PC-9 (cell line): ENCODE results near the gene RGS6. TPM values are rescaled to one million over a fixed set of nuclear protein-coding genes. Genes with fewer than 3 reads are reported as not detected.

ENCODE experiments used
- BruUV-seq: library from RNA; stranded (reverse); fragments of 400-500 nt; replicated peaks from 2 replicates; lab custom pipeline; 2021; lab: Mats Ljungman, UMichigan
- CTCF ChIA-PET: fragments of 300-600 bp; sonication (Branson Sonifier 250); formaldehyde crosslinking; loops from one replicate; lab custom pipeline; 2022; ENCODE audit warnings: antibody characterized with exemption; lab: Charles Lee
- POLR2A ChIA-PET: fragments of 300-600 bp; sonication (Branson Sonifier 250); formaldehyde crosslinking; loops from one replicate; lab custom pipeline; 2022; ENCODE audit warnings: antibody characterized with exemption; ENCODE audit not compliant: unreplicated experiment; lab: Charles Lee
- DNase-seq, 2 experiments: peaks; one replicate each; pipeline versions ENCODE4 v3.0.0 to v3.0.0-alpha.2; 2015 to 2022; ENCODE audit warnings: mixed read lengths in 1 of 2
- H2AFZ ChIP-seq: fragments of 200-600 bp; sonication (generic); 2 replicates; pipeline ENCODE4 v1.8.1; 2017; ENCODE audit warnings: antibody characterized with exemption
- H3F3A ChIP-seq: fragments of 200-600 bp; sonication (generic); 2 replicates; pipeline ENCODE4 v1.8.1; 2017; ENCODE audit warnings: antibody characterized with exemption, mild to moderate bottlenecking, low read depth; ENCODE audit not compliant: insufficient read depth
- H3K27ac ChIP-seq: fragments of 200-600 bp; sonication (generic); 2 replicates; pipeline ENCODE4 v1.6.1; 2016; ENCODE audit warnings: mixed run types
- H3K27me3 ChIP-seq: fragments of 200-600 bp; sonication (generic); 2 replicates; pipeline ENCODE4 v1.6.1; 2016; ENCODE audit warnings: low read depth, mixed run types; ENCODE audit not compliant: insufficient read depth
- H3K36me3 ChIP-seq: fragments of 200-600 bp; sonication (generic); 2 replicates; pipeline ENCODE4 v1.6.1; 2016; ENCODE audit warnings: low read depth, mixed run types
- H3K4me1 ChIP-seq: fragments of 200-600 bp; sonication (generic); replicated peaks from 2 replicates; pipeline ENCODE4 v1.6.1; 2016; ENCODE audit warnings: mixed run types; ENCODE audit not compliant: insufficient read depth
- H3K4me2 ChIP-seq: fragments of 200-600 bp; sonication (generic); 2 replicates; pipeline ENCODE4 v1.6.1; 2017; ENCODE audit warnings: mixed run types
- H3K4me3 ChIP-seq: fragments of 200-600 bp; sonication (generic); 2 replicates; pipeline ENCODE4 v1.6.1; 2016; ENCODE audit warnings: mixed run types
- H3K79me2 ChIP-seq: fragments of 200-600 bp; sonication (generic); 2 replicates; pipeline ENCODE4 v1.6.1; 2017; ENCODE audit warnings: low read depth, mixed run types
- H3K9me2 ChIP-seq: fragments of 200-600 bp; sonication (generic); 2 replicates; pipeline ENCODE4 v1.8.1; 2017; ENCODE audit warnings: mild to moderate bottlenecking; ENCODE audit not compliant: insufficient read depth
- H3K9me3 ChIP-seq: fragments of 200-600 bp; sonication (generic); 2 replicates; pipeline ENCODE4 v1.8.1; 2016; ENCODE audit warnings: low read depth; ENCODE audit not compliant: insufficient read depth
- H4K20me1 ChIP-seq: fragments of 200-600 bp; sonication (generic); 2 replicates; pipeline ENCODE4 v1.8.1; 2017; ENCODE audit not compliant: insufficient read depth
- EZH2 ChIP-seq: fragments of 200-600 bp; sonication (generic); IDR thresholded peaks from 2 replicates; pipeline ENCODE4 v1.8.0; 2017; ENCODE audit warnings: antibody characterized with exemption, low read depth
- intact Hi-C: fragments of 100-400 bp; cut with micrococcal nuclease; formaldehyde crosslinking; loops from one replicate; pipeline ENCODE4 v1.10.0; 2022; ENCODE audit not compliant: unreplicated experiment
- total RNA-seq: library from RNA; stranded (reverse); gene quantifications from 2 replicates; pipeline ENCODE4 v1.2.3, GENCODE V29; 2021
- TF ChIP-seq, protein P1 (sequence below): fragments of 200-600 bp; sonication (generic); conservative IDR thresholded peaks from 2 replicates; pipeline ENCODE4 v1.6.1; 2017; ENCODE audit warnings: mixed run types, antibody characterized with exemption, mild to moderate bottlenecking, moderate library complexity

The RGS6 gene
- total RNA-seq, 1 experiment from 2014 or later: not detected

DNA sequence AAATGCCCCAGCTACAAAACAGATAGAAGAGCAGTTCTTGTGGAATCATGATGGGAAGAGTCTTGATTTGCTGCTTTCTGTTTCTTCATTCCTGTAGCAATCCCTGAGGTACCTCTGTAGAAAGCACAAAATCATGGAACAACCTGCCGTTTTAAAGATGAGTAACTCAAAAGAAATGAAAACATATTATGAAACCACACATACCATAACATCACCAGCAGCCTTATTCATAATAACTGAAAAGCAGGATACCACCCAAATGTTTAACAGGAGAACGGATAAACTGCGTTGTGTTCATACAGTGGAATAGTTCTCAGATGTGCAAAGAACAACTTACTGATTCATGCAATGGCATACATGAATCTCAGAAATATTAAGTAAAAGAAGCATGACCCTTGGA, 188.1 kb downstream of the RGS6 start:
- CTCF ChIA-PET: no interaction called here

DNA sequence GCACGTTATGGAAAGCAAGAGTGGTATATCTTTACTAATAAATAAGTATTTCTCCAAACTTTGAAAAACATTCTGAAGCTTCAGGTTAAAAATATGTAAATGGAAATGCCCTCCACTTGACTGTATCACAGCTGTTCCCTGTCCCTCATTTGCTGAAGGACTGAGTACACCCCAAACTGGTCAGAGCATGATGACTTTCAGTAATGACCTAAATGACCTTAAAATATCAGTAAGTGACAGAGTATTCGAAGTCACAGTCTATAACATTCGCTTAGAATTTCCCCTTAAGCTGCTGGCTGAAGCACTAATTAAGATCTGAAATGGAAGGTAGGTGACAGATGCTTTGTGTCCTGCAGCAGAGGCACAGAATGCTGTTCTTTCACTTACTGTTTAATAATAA, 191.5 kb downstream of the RGS6 start:
- no peak overlapping the region for H3K4me3 ChIP-seq
- H2AFZ ChIP-seq: no peak overlapping the region
- BruUV-seq: no TSS peak
- H3K36me3 ChIP-seq: no peaks in the 10 kb centered on the region
- TF ChIP-seq EZH2: no peak
- TF ChIP-seq, protein P1, sequence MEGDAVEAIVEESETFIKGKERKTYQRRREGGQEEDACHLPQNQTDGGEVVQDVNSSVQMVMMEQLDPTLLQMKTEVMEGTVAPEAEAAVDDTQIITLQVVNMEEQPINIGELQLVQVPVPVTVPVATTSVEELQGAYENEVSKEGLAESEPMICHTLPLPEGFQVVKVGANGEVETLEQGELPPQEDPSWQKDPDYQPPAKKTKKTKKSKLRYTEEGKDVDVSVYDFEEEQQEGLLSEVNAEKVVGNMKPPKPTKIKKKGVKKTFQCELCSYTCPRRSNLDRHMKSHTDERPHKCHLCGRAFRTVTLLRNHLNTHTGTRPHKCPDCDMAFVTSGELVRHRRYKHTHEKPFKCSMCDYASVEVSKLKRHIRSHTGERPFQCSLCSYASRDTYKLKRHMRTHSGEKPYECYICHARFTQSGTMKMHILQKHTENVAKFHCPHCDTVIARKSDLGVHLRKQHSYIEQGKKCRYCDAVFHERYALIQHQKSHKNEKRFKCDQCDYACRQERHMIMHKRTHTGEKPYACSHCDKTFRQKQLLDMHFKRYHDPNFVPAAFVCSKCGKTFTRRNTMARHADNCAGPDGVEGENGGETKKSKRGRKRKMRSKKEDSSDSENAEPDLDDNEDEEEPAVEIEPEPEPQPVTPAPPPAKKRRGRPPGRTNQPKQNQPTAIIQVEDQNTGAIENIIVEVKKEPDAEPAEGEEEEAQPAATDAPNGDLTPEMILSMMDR: no peak
- H3K27me3 ChIP-seq: peaks cover 27% of the 10 kb centered on the region
- no peaks in the 10 kb centered on the region for H4K20me1 ChIP-seq
- H3K27ac ChIP-seq: no peak overlapping the region
- H3K79me2 ChIP-seq: no peaks in the 10 kb centered on the region
- intact Hi-C loops: no loop called here
- no peak overlapping the region for H3K4me2 ChIP-seq
- H3K9me3 ChIP-seq: no peaks in the 10 kb centered on the region
- no peaks in the 10 kb centered on the region for H3F3A ChIP-seq
- CTCF ChIA-PET: no interaction called here
- POLR2A ChIA-PET: no interaction called here
- H3K4me1 ChIP-seq: no peaks in the 10 kb centered on the region
- no peak for DNase-seq
- H3K9me2 ChIP-seq: no peaks in the 10 kb centered on the region

More for the DNA sequence above, 188.1 kb downstream of the RGS6 start:
- Histone ChIP-seq H3K9me3 (no peaks in the 10 kb centered on the region), H3K79me2 (no peaks in the 10 kb centered on the region), H4K20me1 (no peaks in the 10 kb centered on the region), H3K36me3 (no peaks in the 10 kb centered on the region), H2AFZ (no peak overlapping the region), H3K9me2 (no peaks in the 10 kb centered on the region; the same call in 1 of the 2 replicates), H3K4me1 (no peaks in the 10 kb centered on the region), H3K27ac (no peak overlapping the region), H3K4me2 (no peak overlapping the region), H3K27me3 (peaks cover 14% of the 10 kb centered on the region), H3F3A (no peaks in the 10 kb centered on the region), H3K4me3 (no peak overlapping the region)
- no TSS peak for BruUV-seq
- TF ChIP-seq, protein P1: no peak
- no peak for TF ChIP-seq EZH2
- DNase-seq: no peak
- POLR2A ChIA-PET: no interaction called here
- intact Hi-C loops: no loop called here

DNA sequence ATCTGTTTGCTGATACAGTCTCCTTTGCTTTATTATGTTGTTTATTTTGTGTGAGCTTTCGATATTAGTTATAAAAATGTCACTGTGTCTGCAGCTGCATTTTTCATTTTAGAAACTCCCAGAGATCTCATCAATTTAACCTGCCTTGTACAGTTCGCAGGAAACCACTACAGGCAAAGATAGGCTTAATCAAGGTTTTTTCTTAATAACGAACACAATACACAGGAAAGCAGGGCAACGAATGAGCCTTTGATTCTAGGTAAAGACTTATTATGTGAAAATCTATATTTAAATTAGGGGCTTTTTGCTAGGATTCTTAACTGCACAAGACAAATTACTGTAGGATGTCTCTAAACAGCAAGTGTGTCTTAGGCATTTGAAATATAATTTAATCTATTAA, 191.9 kb downstream of the RGS6 start:
- no peaks in the 10 kb centered on the region for H4K20me1 ChIP-seq
- ChIA-PET POLR2A (no interaction called here), CTCF (no interaction called here)
- no peak overlapping the region for H3K27ac ChIP-seq
- peaks cover 27% of the 10 kb centered on the region for H3K27me3 ChIP-seq
- no peak overlapping the region for H3K4me3 ChIP-seq
- H3K4me1 ChIP-seq: no peaks in the 10 kb centered on the region
- no peaks in the 10 kb centered on the region for H3K9me3 ChIP-seq
- no peaks in the 10 kb centered on the region for H3K9me2 ChIP-seq
- DNase-seq: no peak
- H3K4me2 ChIP-seq: no peak overlapping the region
- no peak for TF ChIP-seq EZH2
- TF ChIP-seq, protein P1: no peak
- no peaks in the 10 kb centered on the region for H3K79me2 ChIP-seq
- H3F3A ChIP-seq: no peaks in the 10 kb centered on the region
- BruUV-seq: no TSS peak
- H2AFZ ChIP-seq: no peak overlapping the region
- no peaks in the 10 kb centered on the region for H3K36me3 ChIP-seq
- intact Hi-C loops: no loop called here
